ENCODE results near the gene SYNE2. TPM values are rescaled to one million over a fixed set of nuclear protein-coding genes. Genes with fewer than 3 reads are reported as not detected.
A peak's percentile ranks its signal among the peaks of the same experiment; 100 is the strongest.

The SYNE2 gene
- total RNA-seq, 1 donor from 2014 or later, result 36.6 TPM

GRCh38 chr14:64049616-64050381, 197.0 kb downstream of the SYNE2 start:
- DNase-seq (ENCODE audit: low read depth) (no peak), FAIRE-seq (no peak)
- H3K27me3 ChIP-seq (ENCODE audit: control insufficient read depth, insufficient read depth, low read length), result no peaks in the 10 kb centered on the region
- no peak overlapping the region for H3K4me3 ChIP-seq (ENCODE audit: low read depth, low read length)
- peaks cover 1% of the 10 kb centered on the region for H3K36me3 ChIP-seq (ENCODE audit: control insufficient read depth, insufficient read depth, low read length)
- TF ChIP-seq CTCF (IDR thresholded peaks at IDR 0.05; ENCODE audit: insufficient read depth, low read length, severe bottlenecking), result no peak

- peak; percentile 74 for DNase-seq (ENCODE audit: low read depth)
- H3K36me3 ChIP-seq (ENCODE audit: control insufficient read depth, insufficient read depth, low read length), result peaks cover 1% of the 10 kb centered on the region
- TF ChIP-seq CTCF (IDR thresholded peaks at IDR 0.05; ENCODE audit: insufficient read depth, low read length, severe bottlenecking), result no peak
- no peaks in the 10 kb centered on the region for H3K27me3 ChIP-seq (ENCODE audit: control insufficient read depth, insufficient read depth, low read length)
- H3K4me3 ChIP-seq (ENCODE audit: low read depth, low read length), result no peak overlapping the region
- no peak for FAIRE-seq
Observed at GRCh38 chr14:64053694-64054669, 201.2 kb downstream of the SYNE2 start.

- DNase-seq (ENCODE audit: low read depth), result peak; percentile 72
- FAIRE-seq, result peak; percentile 85
- TF ChIP-seq CTCF (IDR thresholded peaks at IDR 0.05; ENCODE audit: insufficient read depth, low read length, severe bottlenecking), result no peak
- H3K27me3 ChIP-seq (ENCODE audit: control insufficient read depth, insufficient read depth, low read length), result no peaks in the 10 kb centered on the region
- no peak overlapping the region for H3K4me3 ChIP-seq (ENCODE audit: low read depth, low read length)
- no peaks in the 10 kb centered on the region for H3K36me3 ChIP-seq (ENCODE audit: control insufficient read depth, insufficient read depth, low read length)
Observed at GRCh38 chr14:64059454-64060198, 206.8 kb downstream of the SYNE2 start.

- no peaks in the 10 kb centered on the region for H3K36me3 ChIP-seq (ENCODE audit: control insufficient read depth, insufficient read depth, low read length)
- DNase-seq (ENCODE audit: low read depth) (peak; percentile 95), FAIRE-seq (no peak)
- no peaks in the 10 kb centered on the region for H3K27me3 ChIP-seq (ENCODE audit: control insufficient read depth, insufficient read depth, low read length)
- H3K4me3 ChIP-seq (ENCODE audit: low read depth, low read length), result no peak overlapping the region
- TF ChIP-seq CTCF (IDR thresholded peaks at IDR 0.05; ENCODE audit: insufficient read depth, low read length, severe bottlenecking), result no peak
Observed at GRCh38 chr14:64060199-64060545, 207.4 kb downstream of the SYNE2 start.

GRCh38 chr14:64060648-64061096, 207.9 kb downstream of the SYNE2 start:
- Histone ChIP-seq H3K36me3 (ENCODE audit: control insufficient read depth, insufficient read depth, low read length) (peaks cover 1% of the 10 kb centered on the region), H3K4me3 (ENCODE audit: low read depth, low read length) (no peak overlapping the region), H3K27me3 (ENCODE audit: control insufficient read depth, insufficient read depth, low read length) (no peaks in the 10 kb centered on the region)
- DNase-seq (ENCODE audit: low read depth), result peak; percentile 98
- peak; percentile 97 for FAIRE-seq
- peak; percentile 82 for TF ChIP-seq CTCF (IDR thresholded peaks at IDR 0.05; ENCODE audit: insufficient read depth, low read length, severe bottlenecking)

All from bronchial epithelial cell (primary cell).